NCI-H524 treated with DMSO at 0.1 percent for 48 hours (cell line): Measurements from ENCODE around the gene CSMD2.

ENCODE experiments used
- DNase-seq: peaks from one replicate; lab custom pipeline; 2025; lab: John Stamatoyannopoulos, UW

CSMD2 gene

DNA sequence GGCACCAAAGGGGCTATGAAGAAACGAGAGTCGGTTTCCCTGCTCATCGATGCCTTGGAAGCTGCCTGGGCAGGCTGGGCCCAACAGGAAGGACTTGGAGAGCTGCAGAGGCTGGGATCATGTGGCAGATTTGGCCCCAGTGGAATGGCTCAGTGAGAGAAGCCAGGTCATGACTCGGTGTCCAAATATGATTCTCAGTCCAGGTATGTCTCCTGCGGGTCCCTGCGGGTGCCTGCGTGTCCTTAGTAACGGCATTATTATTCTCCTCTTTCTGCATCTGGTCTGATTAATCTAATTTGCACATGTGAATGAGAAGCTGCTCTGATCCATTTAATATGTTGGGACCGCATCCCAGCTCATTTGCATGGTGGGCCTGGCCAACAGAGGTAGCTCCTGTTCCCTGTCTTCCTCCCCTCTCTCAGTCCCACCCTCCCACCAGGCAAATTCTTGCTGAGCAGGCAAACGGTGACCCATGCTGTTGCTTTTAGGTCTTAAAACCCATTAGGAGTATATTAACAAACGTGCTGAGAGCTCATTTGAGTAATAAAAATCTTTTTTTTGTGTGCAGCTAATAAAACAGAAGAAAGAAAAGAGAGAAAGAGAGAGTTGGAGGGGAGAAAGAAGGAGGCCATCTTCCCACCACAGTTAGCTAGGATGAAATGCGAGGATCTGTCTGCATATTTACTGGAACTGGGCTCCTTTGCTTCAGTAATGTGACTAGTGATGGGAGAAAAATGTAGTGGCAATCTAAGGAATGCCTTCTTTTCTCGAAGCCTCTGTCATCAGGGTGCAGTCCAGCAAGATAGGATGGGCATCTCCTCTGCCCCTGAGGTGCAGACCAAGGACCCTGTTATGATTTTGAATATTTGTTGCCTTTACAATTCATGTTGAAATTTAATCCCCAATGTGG lies 167.6 kb downstream of the CSMD2 start:
- peak; percentile 3 for DNase-seq

DNA sequence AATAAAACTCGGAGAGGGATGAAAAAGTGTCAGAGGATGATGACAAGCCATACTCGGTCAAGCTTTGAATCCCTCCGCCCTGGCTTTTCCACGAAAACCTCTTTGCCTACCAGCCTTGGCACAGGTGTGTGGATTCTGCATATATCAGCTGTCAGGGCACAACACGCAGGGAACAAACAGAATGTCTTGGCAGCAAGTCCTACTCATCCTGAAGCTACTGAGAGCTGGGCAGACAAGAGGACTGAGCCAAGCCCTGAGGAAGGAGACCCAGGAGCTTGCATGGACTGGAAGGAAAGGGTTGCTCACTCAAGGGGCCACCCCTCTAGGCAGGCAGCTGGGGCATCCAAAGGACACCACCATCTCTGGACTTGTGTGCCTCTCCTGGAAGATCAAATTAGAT lies 168.7 kb downstream of the CSMD2 start:
- no peak for DNase-seq

DNA sequence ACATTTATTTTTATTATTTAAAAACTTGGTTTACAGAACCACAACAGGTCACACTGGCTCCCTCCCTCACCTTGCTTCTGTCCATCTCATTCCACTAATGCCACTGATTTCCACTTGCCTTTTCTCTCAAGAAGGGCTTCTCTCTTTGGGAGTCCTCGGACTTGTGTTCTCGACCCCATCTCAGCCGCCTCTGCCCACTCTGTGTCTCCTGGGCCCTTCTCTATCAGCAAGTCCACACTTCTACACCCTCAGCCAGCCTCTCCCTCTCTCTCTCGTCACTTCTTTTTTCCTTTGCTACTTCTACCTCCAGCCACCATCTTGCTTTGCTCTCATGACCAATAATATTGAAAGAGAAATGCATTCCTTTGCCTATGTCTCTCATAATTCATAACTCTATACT lies 171.7 kb downstream of the CSMD2 start:
- no peak for DNase-seq

DNA sequence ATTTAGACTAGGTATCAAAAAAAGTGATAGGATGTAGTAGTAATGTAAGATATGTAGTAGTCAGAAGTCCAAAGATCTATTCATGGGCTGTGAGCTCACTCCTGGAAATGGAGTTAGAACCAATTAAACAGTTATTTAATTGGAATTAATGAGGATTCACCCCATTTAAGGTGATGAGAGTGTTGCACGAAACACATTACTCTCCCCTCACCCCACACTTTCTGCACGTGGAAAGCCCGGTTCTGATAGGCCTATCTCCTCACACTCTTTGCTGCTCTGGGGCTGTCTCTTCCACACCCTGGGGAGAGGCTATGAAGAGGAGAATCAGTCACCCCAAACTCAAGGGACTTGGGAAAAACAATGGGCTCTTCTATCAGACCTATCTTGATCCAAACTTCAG lies 174.7 kb downstream of the CSMD2 start:
- DNase-seq = no peak

DNA sequence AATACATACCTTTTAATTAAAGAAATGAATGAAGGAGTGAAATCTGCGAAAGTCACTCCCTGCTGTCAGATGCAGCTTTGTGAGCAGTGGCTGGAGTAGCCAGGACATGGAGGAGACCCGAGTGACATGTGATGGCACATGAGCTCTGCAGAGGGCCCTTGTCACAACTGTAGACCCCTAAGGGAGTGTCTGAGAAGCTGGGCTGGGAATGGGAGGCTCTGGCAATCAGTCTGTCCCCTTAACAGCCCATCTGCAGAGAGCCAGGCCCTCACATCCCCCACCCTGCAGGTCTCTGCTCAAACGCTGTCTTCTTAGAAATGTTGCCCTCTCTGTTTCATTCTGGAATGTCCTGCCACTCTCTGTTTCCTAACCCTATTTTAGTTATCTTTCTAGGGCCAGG lies 176.9 kb downstream of the CSMD2 start:
- DNase-seq = no peak

DNA sequence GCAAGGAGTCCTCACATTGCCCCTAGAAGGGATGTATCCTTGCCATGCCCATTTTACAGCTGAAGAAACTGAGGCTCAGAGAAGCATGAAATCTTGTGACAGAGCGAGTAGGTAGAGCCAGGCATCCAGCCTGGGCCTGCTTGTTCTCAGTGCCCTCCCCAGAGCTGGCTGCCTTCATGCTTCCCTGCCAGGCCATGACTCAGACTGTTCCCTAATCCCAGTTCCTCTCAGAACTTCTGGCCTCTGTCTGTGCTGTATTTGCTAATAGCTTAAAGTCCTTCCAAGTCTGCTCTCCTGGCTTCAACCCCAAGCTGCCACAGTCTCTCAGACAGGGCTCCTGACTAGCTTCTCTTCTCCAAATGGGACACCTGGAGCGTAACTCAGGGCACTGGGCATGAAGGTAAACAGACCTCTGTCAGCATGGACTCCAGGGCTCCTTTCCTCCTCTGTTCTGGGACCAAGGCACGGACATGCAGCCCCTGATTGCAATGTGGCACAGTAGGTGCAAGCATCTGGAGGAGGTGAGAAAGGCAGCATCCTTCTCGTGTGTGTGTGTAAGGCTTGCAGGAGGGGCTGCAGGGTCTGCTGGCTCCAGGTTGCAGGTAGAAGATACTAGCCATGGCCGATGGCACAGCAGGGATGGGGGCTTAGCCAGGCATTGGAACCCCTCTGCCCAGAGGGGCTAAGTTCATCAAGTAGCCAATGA lies 178.5 kb downstream of the CSMD2 start:
- no peak for DNase-seq

DNA sequence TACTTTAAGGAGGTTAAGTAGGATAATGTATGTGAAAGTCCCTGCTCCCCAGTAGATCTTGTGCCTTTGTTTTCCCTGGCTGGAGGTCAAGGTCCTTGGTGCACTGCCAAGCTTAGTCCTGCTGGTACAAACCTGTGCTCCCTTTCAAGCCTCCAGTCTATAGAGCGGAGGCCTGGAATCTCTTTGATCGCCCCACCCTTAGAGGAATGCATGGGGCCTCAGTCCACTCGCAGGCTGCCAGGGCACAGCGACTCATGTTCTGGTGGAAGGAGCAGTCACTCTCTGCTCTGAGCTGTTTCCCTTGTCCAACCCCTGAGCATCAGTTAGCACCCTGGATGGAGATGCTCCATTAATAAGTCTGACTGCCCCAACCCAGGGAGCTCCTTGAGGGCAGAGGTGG lies 179.4 kb downstream of the CSMD2 start:
- no peak for DNase-seq

DNA sequence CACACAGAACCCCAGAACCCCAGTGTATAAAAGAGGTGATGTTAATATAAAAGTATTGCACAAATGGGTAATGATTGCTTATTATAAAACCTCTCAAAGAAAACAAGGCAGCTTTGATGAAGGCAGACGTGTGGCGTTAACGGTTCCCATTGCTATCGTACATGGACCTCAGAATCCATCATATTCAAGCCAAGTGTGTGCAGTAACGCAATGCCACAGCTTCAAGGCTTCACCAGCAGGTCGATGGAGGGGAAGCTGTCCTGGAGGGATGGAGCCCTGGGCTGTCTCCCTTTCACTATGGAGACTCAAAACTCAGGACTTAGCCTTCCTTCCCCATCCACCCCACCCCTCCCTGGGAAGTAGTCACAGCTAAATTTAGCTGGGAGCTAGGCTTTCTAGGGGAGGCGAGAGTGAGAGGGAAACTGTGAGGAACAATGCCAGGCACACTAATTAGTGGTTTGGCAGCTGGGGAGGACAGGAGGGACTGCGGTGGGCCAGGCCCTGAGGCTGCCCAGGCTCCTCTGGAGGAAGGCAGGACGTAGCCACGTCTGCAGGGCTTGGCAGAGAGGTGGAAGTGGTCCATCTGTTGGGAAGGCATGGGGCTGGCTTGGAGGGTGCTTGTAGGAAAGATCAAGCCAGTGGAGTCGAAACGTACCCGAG lies 180.0 kb downstream of the CSMD2 start:
- no peak for DNase-seq

DNA sequence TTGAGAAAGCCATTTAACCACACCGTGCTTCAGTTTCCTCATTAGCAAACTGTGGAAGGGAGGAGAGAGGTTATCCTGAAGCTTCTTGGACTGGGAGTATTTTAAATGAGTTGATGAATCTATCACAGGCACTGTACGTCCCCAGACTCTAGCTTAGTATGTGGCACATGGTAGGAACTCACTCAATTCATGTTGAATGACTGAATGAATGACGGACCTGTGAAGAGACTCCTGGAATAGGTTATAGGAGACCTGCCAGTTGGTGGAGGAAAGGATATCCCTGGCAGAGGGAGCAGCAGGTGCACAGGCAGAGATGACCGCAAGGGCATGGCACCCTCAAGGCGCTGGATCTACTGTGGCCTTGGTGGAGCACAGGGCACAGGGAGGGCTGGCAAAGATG lies 182.6 kb downstream of the CSMD2 start:
- DNase-seq = no peak

DNA sequence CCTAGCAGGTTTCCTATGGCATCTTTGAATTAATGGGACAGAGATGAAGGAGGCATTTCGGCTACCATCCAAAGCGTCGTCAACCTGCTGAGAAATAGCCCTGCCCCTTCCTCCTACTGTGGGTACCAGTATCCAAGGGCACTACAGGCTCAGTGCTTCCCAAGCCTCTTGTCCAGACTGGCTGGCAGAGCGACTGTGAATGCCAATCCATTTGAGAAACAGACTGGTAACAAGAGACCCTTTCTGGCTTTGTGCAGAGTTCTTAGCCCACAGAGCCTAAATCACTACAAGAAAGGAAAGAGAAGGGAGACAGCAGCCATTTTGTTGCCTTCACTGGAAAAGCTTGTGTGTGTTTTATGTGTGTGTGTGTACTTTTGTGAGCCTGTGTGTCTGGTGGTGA lies 185.7 kb downstream of the CSMD2 start:
- DNase-seq = no peak

DNA sequence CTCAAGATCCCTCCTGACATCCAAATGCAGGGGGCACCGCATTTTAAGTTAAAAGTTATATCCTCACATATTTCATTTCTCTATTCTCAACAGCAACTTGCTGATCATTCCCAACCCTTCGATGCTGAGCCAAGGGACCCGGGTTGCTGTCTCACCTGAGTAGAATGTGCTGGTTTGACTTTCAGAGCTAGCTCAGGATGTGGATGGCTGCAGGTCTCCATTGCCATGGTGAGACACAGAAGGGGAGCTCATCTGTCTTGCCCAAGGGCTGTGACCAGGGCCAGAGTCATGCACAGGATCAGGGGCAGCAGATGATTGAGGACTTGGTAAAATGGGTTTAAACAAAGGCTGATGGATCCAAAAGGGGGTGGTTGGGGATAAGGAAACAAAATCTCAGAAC lies 189.1 kb downstream of the CSMD2 start:
- DNase-seq = no peak

DNA sequence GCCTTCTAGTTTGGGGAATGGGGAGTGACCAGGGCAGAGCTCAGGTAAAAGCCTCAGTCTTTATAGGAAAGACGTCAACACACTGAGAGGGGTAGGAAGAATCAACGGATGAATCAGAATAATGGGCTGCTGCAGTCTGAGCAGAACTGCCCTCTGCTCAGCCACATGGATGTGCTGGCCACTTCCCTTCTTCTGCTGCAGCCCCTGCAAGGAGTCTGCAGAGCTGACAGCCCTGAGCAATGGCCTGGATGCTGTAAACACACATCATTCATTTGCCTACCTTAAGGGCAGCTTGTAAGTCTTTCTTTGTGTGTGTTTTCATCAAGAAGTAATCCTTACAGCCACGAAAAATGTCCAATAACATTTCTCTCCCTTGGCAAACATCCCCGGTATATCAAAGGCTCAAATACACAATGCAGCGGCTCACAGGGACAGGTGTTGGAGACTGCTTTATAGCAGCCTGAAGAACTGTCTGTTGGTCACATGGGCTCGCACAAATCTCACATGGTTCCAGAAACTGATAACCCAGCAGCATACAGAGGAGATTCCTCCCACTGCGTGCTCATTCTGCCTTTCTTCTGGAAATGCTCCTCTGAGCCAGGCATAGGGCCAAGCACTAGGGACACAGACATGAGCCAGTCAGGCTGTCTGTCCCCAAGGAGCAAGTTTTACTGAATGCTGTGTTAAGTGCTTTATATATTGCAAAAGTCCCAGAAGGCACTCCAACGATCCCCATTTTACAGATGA lies 191.1 kb downstream of the CSMD2 start:
- DNase-seq = no peak

DNA sequence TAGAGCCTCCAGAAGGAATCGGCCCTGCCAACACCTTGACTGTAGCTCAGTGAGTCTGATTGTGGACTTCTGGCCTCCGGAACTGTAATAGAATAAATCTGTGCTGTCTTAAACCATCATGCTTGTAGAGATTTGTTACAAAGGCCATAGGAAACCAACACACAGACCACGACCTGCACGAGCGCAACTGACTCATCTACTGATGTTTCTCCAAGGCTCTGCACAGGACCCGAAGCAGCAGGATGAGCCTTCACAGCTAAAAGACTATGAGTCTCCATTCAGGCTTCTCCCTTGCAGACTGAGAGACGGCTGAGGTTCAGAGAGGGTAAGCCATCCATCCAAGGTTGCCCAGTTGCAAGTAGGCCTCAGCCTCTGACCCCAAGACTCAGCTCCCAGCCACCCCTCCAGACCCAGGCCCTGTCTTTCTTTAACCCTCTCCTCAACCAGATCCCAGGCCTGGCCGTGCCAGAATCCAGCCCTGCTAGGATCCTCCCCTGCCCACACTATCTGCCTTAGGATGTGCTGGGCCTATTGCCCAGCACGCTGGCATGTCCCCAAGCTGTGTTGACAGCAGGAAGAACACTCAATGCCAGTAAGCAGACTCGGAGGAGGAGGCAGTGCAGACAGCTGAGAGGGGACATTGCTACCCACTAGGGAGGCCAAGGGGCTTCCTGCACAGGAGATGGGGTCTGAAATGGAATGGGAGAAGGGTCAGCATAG lies 192.2 kb downstream of the CSMD2 start:
- DNase-seq = no peak

DNA sequence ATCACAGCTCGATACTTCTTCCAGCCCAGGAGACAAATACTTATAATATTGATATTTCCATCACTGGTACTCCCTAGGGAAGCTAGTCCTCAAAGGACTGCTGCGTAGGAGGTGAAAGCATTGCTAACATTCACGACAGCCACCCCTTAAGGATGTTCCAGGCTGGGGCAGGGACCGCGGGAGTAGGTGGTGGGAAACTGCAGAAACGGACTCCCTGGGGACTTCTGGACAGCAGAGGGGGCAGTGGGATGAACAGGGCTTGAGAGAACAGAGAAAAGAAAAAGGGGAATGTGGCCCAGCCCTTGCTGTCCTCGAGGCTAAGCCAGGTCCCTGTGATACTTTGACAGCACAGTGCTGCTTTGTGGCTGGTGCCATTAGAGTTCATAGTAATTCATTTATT lies 193.1 kb downstream of the CSMD2 start:
- no peak for DNase-seq

DNA sequence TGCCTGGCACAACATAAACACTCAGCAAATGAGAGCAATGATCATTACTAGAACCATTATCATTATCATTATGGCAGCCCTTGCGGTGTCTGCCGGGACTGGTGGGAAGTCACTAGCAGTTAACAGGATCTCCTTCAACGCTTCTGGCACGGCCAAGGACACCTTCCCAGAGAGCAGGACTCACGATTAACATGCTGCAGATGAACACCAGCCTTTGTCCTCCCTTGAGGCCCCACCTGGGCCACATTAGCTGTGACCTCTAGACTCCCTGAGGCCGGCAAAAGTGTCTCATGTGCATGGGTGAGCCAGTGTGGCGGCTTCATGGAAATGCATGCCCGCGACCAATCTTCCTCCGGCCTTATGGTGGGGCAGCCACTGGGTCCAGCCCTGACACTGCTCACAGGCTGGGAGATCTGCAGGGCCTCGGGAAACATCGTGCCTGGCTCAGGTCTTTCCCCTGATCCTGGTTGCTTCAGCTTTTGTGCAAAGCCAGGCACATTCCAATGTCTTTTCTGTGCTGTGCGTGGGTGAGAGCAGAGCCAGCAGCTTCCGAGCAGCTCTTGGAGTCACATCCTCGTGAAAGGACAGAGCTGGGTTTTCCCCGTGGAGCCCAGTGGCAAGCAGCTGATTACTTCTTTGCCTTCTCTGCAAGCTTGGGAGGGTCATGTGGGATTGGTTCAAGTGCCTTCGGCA lies 193.9 kb downstream of the CSMD2 start:
- DNase-seq = no peak

DNA sequence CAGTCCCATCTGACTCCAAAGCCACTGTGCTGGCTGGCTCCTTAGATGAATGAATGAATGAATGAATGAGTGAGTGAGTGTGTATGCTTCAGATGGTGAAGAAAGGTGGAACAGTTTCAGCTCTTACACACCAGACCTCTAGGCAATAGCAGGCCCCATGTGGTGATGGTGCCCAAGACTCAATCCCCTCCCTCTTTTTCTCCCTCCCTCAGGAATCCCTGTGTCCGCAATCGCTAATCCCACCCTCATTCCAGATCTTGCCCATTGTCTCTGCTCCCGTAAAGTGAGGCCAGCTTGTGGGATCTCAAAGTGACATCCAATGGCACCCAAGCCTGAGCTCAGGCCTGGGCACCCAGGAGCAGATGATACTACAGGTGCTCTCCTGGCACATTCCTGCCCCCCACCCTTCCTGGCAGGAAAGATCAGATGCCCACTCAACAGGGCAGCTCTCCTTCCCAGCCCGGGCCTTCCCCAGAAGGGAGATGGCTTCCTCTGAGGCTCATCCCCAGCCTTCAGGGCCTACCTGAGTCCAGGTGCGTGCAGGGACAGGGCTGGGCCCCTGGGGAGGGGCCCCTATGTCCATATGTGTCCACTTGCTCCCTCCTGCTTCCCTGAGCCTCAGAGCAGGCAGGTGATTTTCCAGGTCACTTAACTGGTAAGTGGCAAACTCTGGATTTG lies 194.7 kb downstream of the CSMD2 start:
- DNase-seq = no peak

DNA sequence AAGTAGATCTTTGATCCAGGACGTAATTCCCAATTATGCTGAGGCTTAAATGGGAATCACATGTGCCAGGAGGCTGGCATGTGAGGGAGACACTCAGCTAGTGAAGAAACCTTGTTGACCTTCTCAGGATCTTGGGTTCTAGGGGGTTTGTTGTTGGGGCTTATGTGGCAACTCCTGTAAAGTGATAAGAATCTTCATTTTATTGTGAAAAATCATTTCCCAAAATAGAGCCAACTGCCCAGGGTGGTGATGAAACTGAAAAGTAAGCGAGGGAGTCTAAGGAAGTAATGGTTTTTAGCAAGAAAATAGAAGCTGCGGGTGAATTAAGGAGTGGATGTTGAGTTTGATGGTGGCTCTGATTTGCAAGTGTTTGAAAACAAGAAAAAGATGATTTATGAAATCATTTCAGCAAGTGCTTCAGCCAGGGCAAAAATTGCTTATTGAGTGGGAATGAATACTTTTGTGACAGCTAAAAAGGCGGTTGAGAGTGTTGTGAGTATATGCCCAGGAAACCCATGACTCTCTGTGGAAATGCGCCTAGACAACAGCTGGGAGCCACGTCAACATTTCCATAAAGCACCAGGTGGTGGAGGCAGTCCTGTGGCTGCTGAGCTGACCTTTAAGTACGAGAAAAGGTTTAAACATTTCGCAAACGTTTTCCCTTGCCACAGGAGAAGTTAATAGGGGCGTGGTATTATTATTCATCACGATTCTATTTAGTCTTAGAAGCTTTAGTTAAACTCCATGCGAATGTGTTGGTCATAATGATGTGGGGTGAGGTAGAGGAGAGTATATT lies 198.5 kb downstream of the CSMD2 start:
- DNase-seq = no peak

DNA sequence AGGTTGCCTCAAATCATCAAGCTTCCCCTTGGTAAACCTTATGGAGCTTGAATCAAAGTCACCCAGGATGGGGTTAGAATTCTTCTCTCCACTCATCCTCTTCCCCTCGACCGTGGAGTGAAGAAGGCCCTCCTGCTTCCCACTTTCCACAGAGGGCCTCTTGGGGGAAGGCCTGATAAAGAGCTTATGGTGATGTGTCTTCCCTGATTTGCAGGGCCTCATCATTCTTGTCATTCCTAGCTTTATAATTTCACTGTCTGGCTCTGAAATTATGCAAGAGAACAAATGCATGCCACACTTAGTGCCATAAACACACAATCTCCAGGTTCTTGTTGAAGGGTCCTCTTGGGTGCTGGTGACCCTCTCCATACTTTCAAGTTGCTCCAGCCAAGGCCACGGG lies 199.9 kb downstream of the CSMD2 start:
- no peak for DNase-seq

DNA sequence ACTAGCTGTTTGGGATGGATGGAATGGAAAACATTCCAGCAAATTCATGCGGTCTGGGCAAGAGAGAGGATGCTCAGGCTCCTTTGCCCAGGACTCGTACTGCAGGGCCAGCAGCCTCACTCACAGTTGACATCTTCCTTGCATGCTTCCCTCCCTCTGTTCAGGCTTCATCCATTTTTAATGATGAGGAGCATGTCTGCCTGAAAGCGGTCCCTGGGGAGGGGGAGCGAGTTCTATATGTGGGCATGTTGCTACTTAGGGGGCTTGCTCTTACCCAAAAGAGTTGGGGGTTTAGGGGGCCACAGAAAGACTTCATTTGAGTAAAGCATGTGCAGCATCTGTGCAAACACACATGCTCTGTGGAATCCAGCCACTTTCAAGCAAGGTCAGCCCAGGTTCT lies 203.0 kb downstream of the CSMD2 start:
- no peak for DNase-seq
